Endometrium (tissue), 2 donors: Measurements from ENCODE around the gene SYNPR.

Source experiments
- FAIRE-seq: peaks from 2 replicates; lab custom pipeline; 2012; peaks lifted over from hg19 to GRCh38; lab: Jason Lieb, UNC
- donor health status: control.
- donor health status: control.

Gene SYNPR

DNA sequence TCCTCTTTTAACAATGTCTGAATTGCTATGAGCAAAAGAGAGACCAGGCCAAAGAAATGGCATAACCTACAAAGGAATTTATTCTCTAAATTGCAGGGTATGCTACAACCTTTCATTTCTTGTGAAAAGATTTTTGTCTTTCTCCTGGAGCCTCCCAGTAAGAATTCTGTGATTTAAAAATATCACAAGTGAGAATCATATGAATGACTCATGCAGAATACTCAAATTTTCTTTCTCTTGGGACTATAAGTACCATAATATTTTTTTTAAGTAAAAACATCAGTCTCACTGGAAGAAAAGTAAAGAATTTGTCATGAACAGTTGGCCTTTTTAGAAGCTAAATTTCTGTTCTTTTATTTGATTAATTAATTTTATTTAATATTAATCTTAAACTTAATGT is 26.3 kb downstream of the SYNPR start:
- FAIRE-seq: no peak

- FAIRE-seq: no peak
Observed at GRCh38 chr3:63308072-63308471, 30.0 kb downstream of the SYNPR start.

DNA sequence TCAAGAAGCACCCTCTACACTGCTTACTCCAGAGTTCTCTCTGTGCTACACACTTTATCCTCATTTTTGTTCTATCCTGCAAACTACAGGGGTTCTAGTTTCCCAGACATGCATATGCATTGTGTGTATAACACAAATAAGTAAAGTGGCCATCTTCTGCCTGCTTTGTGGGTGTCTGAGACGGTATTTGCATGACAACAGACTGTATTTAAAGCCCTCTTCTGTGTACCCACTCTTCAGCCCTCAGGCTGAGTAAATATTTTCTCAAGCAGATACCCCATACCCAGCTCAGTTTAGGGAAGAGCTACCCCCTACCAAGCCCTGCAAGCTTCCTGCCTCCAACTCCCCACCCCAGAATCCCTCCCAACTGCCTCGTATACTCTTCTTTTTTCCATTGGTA is 31.7 kb downstream of the SYNPR start:
- FAIRE-seq: no peak

DNA sequence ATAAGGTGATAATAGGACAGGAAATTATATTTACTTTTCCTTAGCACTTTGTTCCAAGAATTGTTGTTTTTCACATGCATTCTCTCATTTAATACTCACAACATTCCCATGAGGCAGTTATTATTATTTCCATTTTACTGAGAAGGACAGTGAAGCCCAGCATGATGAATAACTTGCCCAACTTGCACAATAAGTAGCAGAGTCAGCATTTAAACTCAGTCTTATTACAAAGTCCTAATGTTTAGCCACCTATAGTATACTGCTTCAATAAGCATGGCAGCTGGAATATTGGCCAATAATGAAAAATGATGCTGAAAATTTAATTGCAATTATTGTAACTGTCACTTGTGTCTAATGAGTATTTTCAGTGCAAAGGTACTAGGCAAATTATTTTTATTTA is 45.7 kb downstream of the SYNPR start:
- FAIRE-seq: no peak

DNA sequence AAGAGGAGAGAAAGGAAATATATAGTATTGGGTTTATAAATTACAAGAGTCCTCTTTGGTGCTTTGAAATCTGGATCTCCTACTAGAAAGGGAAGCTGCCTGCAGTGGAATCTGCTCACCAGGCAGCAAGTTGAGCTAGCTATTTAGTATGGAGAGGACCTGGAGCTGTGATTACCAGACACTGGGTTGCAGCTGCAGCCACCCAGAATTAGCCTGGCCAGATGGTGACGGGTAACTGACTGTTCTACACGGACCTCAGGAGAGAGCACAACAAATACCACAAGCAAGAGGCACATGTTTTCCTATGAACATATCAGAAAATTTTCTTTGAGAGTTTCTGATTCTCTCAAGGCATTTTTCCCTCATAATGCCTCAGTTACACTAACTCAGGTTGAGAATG is 46.5 kb downstream of the SYNPR start:
- no peak for FAIRE-seq

- FAIRE-seq: no peak
Observed at GRCh38 chr3:63325386-63325785, 47.3 kb downstream of the SYNPR start.

DNA sequence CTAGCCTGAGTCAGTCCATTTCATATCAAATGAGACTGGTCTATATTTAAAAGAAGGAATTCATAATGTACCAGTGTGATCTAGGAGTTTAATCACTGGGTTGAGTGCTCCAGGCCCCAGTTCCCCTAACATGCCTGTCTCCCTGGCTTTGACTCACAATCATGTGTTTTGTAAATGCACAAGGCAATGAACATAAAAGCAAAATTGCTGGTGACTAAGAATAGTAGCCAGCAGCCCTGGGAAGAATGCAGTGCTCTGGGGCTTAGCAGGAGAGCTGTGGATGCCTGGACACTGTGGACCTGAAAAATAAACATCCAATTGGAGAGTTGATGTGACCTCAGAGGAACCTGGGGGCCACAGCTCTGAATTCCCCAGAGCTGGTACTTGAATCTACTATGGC is 50.3 kb downstream of the SYNPR start:
- no peak for FAIRE-seq

GRCh38 chr3:63331520-63331919 is 53.4 kb downstream of the SYNPR start:
- FAIRE-seq: no peak

- FAIRE-seq: no peak
Observed at GRCh38 chr3:63333815-63334214, 55.7 kb downstream of the SYNPR start.

DNA sequence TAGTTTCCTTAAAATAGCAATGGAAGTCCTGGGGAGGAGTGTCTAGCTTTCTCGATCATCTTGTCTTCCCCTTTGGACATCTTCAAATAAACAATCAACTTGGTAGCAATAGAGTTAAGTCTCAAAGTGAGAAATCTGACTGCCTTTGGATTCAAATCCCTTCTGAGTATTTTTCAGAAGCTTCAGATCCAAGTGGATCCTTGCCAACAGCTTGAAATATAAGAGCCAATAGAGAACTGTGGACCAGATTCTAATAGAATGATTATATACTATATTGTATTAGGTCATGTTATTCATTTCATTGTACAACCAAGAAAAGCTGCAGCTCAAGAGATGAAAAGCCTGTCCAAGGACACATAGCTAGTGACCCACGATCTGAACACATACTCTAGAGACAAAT is 60.2 kb downstream of the SYNPR start:
- no peak for FAIRE-seq

DNA sequence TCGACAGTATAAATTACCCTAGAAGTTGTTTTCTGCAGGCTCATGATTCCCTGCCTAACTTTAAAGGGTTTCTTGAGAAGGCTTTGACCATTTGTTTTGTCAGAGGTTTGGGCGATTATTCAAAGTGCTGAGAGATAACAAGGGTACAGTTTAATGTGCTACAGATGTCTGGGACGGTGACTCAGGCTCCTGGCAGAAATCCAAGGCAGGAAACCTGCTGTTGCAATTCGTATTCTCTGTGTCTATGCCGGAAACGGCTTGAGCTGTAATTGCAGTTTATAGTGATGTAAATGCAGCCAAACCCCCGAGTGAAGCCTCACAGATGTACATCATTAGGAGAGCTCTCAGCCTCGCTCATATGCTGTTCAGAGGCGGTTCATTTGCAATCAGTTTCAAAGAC is 65.6 kb downstream of the SYNPR start:
- peak; percentile 98 for FAIRE-seq

DNA sequence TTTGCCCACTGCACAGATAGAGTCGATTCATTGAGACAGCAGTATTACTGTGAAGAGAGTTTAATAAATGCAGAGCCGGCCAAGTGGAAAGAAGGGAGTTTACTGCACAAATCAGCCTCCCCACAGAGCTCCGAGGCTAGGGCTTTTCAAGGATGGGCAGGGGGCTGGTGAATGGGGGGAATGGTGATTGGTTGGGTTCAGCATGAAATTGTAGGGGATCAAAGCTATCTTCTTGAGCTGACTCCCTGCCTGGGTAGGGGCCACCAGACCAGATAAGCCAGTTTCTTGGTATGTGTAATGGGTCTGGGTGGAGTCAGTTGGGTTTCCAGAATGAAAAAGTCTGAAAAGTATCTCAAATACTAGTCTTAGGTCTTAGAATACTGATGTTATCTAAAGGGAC is 66.6 kb downstream of the SYNPR start:
- no peak for FAIRE-seq

GRCh38 chr3:63349583-63350573 is 71.8 kb downstream of the SYNPR start:
- peak; percentile 90 for FAIRE-seq

DNA sequence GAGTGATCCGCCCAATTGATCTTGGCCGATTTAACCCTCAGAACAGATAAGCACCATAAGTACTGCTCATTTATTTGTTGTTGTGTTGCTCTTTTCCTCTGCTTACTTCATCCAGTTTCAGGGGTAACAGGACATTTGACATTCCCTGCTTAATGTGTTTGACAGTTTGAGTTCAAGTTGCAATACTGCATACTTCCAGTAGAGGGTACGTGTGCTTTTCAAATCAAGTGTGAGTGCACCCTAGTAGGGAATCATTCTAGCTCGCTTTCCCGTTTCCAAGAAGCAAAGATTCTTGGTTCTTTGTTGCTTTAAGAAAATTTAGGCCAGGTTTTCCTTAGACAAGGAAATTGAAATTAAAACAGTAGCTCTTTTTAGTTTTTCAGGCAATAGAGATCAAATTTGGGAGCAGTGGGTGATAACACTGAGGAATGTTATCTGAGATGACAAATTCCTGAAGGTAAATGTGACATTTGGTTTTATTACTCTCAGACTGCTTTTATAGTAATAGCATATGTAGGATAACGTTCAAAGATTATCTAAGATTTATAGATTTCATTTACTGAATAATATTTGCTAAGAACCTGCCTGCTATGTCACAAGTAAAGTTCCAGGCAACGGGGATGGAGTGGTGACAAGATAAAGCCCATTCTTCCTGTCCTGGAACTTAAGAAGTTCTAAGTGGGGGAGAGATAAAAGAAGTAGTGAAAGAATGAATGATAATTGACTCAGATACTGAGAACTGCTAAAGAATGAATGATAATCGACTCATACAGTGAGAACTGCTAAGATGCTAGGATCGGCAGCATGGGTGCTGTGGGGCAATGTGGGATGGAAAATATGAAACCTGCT is 73.3 kb downstream of the SYNPR start:
- FAIRE-seq: peak; percentile 72

DNA sequence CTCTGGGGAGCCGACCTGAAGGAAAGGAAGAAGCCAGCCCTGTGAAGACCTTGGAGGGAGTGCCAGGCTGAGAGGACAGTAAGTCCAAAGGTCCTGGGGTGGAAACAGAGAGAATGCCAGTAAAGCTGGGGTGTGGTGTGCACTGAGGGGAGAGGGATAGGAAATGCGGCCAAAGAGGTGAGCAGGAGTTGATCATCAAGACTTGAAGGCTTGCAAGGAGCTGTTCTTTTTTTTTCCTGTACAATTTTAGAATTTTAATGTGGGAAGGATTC is 73.8 kb downstream of the SYNPR start:
- FAIRE-seq: no peak

GRCh38 chr3:63353383-63353782 is 75.3 kb downstream of the SYNPR start:
- FAIRE-seq: no peak

DNA sequence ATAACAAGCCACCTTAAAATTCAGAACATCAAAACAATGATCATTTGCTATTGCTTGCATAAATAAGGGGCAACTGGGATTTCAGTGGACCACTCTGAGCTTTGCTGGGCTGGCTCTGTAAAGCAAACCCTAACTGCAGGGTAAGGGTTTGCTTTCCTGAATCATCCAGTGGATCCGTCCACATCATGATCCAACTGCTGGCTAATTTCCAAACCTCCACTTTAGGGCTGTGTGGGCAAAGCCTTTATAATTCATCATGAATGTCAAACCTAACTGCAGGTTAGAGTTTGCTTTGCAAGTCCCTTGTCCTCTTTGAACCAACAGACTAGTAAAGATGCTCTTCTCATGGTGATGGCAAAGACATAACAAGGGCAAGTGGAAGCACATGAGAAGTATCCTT is 76.1 kb downstream of the SYNPR start:
- FAIRE-seq: no peak

GRCh38 chr3:63355809-63356208 is 77.7 kb downstream of the SYNPR start:
- no peak for FAIRE-seq

- FAIRE-seq: peak; percentile 26
Observed at GRCh38 chr3:63364495-63364894, 86.4 kb downstream of the SYNPR start.

- FAIRE-seq: no peak
Observed at GRCh38 chr3:63364910-63365309, 86.8 kb downstream of the SYNPR start.

DNA sequence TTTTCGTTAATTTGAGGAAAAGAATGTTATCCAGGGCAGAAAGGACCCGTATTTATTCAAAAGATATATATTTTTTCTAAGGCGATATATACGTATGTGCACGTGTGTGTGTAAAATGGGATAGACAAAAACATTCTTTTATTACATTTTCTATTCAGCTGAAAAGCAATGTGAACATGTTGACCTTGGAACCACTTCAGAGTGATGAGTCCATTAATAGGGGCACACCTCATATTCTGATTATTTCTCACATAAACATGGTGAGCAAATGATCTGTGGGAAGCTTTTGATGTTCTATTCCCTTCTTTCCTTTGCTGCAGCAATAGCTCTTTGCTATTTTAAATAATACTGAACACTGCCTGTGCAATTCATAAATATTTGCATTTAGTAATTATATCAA is 87.6 kb downstream of the SYNPR start:
- FAIRE-seq: no peak

DNA sequence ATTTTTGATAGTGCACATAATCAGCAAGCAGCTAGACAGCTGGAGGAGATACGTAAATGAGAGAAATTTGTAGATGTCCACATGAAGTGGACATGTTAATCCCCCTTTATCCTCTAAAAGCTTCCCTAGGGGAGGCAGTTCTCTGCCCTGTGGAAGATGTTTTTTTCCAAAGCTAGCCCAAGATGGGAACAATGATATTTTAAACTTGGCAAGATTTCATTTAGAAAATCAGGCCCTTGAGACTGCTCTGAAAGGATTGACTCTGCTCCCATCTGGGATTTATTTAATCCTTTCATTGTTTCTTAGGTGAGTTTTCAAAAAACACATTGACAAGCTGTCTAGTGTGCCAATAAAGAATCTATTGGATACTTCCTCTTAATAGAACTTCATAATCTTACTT is 92.0 kb downstream of the SYNPR start:
- FAIRE-seq: no peak

DNA sequence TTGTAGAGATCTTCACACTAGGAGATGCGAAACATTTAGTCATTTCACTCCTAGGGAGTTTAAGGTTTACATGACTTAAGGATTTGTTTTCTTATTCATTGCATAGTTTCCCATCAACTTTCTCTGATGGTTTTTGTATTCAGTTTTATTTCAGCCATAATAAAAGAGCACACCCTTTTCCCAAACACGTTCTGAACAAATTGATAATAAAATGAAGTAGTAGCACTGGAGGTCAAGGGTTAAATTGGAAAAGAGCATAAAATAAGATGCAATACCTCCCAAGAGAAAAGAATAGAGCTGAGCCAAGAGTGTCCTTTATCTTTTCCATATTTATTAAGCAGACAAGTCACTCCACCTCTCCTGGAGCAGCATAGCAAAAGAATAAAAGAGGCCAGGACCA is 104.9 kb downstream of the SYNPR start:
- FAIRE-seq: no peak
